ENCODE measurements around the gene TSFM.
A peak's percentile ranks its signal among the peaks of the same experiment; 100 is the strongest.

The TSFM gene

DNA sequence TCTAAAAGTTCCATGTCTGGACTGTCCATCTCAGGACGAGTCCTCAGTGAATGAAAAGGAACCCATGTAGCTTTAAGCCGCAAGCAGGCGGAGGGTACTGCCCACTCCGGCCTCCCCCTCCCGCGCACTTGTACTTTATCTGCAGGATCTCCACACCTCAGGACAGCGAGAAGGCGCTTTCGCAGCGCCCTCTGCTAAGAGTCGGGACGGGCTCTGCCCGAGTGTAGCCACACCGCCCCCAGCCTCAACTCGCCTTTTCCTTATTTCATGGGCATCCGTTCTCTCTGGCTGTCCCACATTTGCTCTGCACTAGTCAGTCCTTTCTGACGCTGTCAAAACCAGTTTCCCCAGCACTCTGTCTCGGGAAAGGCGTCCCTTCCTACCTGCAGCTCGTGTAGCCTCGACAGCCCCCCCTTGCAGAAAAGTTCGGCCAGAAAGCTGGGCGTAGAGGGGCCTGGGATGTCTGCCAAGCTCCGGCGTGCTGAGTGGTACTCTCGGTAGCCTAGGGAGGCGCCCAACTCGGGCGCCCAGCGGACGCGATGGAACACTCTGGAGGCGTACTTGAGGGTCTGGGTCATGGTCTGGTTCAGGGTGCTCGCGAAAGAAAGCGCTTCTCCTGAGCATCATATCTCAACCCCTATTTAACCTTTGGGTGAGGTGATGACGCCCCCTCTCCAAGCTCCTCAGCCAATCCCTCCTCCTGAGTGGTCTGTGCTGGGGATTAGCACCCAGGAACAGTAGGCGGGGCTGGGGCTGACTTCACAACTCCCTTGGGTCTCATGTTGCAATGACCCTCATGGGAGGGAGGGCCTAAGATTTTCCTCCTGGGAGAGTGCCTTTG, 15.9 kb upstream of the TSFM start, which contains the start of gene CYP27B1 (continued):
- TF ChIP-seq, protein P1, sequence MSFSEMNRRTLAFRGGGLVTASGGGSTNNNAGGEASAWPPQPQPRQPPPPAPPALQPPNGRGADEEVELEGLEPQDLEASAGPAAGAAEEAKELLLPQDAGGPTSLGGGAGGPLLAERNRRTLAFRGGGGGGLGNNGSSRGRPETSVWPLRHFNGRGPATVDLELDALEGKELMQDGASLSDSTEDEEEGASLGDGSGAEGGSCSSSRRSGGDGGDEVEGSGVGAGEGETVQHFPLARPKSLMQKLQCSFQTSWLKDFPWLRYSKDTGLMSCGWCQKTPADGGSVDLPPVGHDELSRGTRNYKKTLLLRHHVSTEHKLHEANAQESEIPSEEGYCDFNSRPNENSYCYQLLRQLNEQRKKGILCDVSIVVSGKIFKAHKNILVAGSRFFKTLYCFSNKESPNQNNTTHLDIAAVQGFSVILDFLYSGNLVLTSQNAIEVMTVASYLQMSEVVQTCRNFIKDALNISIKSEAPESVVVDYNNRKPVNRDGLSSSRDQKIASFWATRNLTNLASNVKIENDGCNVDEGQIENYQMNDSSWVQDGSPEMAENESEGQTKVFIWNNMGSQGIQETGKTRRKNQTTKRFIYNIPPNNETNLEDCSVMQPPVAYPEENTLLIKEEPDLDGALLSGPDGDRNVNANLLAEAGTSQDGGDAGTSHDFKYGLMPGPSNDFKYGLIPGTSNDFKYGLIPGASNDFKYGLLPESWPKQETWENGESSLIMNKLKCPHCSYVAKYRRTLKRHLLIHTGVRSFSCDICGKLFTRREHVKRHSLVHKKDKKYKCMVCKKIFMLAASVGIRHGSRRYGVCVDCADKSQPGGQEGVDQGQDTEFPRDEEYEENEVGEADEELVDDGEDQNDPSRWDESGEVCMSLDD (tag by site-specific recombination; IDR thresholded peaks at IDR 0.05) = no peak
- no peak for TF ChIP-seq ZNF777 (tag by site-specific recombination; IDR thresholded peaks at IDR 0.05; ENCODE audit: borderline replicate concordance)
- TF ChIP-seq SETDB1 (IDR thresholded peaks at IDR 0.05; ENCODE audit: insufficient read length, low read length) = no peak
- peak; percentile 69 for TF ChIP-seq OSR2 (tag by site-specific recombination; IDR thresholded peaks at IDR 0.05)
- TF ChIP-seq TRIM28 (IDR thresholded peaks at IDR 0.05; ENCODE audit: borderline replicate concordance, low read length) = no peak
- no peak for TF ChIP-seq ZNF24 (tag by site-specific recombination; IDR thresholded peaks at IDR 0.05)
- TF ChIP-seq KLF1 (tag by site-specific recombination; IDR thresholded peaks at IDR 0.05) = peak; percentile 49
- TF ChIP-seq ZNF324 (tag by site-specific recombination; IDR thresholded peaks at IDR 0.05) = 0 out of 2 replicates have a peak, but pooled peaks have one; percentile 29
- TF ChIP-seq ZNF311 (tag by site-specific recombination; IDR thresholded peaks at IDR 0.05; ENCODE audit: borderline replicate concordance) = no peak
- TF ChIP-seq, protein P2, sequence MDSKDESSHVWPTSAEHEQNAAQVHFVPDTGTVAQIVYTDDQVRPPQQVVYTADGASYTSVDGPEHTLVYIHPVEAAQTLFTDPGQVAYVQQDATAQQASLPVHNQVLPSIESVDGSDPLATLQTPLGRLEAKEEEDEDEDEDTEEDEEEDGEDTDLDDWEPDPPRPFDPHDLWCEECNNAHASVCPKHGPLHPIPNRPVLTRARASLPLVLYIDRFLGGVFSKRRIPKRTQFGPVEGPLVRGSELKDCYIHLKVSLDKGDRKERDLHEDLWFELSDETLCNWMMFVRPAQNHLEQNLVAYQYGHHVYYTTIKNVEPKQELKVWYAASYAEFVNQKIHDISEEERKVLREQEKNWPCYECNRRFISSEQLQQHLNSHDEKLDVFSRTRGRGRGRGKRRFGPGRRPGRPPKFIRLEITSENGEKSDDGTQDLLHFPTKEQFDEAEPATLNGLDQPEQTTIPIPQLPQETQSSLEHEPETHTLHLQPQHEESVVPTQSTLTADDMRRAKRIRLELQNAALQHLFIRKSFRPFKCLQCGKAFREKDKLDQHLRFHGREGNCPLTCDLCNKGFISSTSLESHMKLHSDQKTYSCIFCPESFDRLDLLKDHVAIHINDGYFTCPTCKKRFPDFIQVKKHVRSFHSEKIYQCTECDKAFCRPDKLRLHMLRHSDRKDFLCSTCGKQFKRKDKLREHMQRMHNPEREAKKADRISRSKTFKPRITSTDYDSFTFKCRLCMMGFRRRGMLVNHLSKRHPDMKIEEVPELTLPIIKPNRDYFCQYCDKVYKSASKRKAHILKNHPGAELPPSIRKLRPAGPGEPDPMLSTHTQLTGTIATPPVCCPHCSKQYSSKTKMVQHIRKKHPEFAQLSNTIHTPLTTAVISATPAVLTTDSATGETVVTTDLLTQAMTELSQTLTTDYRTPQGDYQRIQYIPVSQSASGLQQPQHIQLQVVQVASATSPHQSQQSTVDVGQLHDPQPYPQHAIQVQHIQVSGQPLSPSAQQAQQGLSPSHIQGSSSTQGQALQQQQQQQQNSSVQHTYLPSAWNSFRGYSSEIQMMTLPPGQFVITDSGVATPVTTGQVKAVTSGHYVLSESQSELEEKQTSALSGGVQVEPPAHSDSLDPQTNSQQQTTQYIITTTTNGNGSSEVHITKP (tag by site-specific recombination; IDR thresholded peaks at IDR 0.05) = peak; percentile 95
- TF ChIP-seq ZNF585B (tag by site-specific recombination; IDR thresholded peaks at IDR 0.05) = no peak
- TF ChIP-seq, protein P3, sequence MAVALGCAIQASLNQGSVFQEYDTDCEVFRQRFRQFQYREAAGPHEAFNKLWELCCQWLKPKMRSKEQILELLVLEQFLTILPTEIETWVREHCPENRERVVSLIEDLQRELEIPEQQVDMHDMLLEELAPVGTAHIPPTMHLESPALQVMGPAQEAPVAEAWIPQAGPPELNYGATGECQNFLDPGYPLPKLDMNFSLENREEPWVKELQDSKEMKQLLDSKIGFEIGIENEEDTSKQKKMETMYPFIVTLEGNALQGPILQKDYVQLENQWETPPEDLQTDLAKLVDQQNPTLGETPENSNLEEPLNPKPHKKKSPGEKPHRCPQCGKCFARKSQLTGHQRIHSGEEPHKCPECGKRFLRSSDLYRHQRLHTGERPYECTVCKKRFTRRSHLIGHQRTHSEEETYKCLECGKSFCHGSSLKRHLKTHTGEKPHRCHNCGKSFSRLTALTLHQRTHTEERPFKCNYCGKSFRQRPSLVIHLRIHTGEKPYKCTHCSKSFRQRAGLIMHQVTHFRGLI (tag by site-specific recombination; IDR thresholded peaks at IDR 0.05) = peak; percentile 99
- no peak for TF ChIP-seq ZNF221 (tag by site-specific recombination; IDR thresholded peaks at IDR 0.05; ENCODE audit: borderline replicate concordance)
- TF ChIP-seq, protein P4, sequence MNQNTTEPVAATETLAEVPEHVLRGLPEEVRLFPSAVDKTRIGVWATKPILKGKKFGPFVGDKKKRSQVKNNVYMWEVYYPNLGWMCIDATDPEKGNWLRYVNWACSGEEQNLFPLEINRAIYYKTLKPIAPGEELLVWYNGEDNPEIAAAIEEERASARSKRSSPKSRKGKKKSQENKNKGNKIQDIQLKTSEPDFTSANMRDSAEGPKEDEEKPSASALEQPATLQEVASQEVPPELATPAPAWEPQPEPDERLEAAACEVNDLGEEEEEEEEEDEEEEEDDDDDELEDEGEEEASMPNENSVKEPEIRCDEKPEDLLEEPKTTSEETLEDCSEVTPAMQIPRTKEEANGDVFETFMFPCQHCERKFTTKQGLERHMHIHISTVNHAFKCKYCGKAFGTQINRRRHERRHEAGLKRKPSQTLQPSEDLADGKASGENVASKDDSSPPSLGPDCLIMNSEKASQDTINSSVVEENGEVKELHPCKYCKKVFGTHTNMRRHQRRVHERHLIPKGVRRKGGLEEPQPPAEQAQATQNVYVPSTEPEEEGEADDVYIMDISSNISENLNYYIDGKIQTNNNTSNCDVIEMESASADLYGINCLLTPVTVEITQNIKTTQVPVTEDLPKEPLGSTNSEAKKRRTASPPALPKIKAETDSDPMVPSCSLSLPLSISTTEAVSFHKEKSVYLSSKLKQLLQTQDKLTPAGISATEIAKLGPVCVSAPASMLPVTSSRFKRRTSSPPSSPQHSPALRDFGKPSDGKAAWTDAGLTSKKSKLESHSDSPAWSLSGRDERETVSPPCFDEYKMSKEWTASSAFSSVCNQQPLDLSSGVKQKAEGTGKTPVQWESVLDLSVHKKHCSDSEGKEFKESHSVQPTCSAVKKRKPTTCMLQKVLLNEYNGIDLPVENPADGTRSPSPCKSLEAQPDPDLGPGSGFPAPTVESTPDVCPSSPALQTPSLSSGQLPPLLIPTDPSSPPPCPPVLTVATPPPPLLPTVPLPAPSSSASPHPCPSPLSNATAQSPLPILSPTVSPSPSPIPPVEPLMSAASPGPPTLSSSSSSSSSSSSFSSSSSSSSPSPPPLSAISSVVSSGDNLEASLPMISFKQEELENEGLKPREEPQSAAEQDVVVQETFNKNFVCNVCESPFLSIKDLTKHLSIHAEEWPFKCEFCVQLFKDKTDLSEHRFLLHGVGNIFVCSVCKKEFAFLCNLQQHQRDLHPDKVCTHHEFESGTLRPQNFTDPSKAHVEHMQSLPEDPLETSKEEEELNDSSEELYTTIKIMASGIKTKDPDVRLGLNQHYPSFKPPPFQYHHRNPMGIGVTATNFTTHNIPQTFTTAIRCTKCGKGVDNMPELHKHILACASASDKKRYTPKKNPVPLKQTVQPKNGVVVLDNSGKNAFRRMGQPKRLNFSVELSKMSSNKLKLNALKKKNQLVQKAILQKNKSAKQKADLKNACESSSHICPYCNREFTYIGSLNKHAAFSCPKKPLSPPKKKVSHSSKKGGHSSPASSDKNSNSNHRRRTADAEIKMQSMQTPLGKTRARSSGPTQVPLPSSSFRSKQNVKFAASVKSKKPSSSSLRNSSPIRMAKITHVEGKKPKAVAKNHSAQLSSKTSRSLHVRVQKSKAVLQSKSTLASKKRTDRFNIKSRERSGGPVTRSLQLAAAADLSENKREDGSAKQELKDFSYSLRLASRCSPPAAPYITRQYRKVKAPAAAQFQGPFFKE (tag by site-specific recombination; IDR thresholded peaks at IDR 0.05; ENCODE audit: borderline replicate concordance) = no peak
- TF ChIP-seq ZNF354C (tag by site-specific recombination; IDR thresholded peaks at IDR 0.05; ENCODE audit: borderline replicate concordance, low read depth) = no peak
- TF ChIP-seq, protein P5, sequence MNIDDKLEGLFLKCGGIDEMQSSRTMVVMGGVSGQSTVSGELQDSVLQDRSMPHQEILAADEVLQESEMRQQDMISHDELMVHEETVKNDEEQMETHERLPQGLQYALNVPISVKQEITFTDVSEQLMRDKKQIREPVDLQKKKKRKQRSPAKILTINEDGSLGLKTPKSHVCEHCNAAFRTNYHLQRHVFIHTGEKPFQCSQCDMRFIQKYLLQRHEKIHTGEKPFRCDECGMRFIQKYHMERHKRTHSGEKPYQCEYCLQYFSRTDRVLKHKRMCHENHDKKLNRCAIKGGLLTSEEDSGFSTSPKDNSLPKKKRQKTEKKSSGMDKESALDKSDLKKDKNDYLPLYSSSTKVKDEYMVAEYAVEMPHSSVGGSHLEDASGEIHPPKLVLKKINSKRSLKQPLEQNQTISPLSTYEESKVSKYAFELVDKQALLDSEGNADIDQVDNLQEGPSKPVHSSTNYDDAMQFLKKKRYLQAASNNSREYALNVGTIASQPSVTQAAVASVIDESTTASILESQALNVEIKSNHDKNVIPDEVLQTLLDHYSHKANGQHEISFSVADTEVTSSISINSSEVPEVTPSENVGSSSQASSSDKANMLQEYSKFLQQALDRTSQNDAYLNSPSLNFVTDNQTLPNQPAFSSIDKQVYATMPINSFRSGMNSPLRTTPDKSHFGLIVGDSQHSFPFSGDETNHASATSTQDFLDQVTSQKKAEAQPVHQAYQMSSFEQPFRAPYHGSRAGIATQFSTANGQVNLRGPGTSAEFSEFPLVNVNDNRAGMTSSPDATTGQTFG (tag by site-specific recombination; IDR thresholded peaks at IDR 0.05; ENCODE audit: borderline replicate concordance) = no peak
- TF ChIP-seq ZXDB (tag by site-specific recombination; IDR thresholded peaks at IDR 0.05) = no peak
- peak; percentile 68 for TF ChIP-seq WT1 (tag by site-specific recombination; IDR thresholded peaks at IDR 0.05)
- peak; percentile 97 for TF ChIP-seq ZNF341 (tag by site-specific recombination; IDR thresholded peaks at IDR 0.05; ENCODE audit: low read depth)
- no peak for TF ChIP-seq ZNF426 (tag by site-specific recombination; IDR thresholded peaks at IDR 0.05)
- no peak for TF ChIP-seq ZNF211 (tag by site-specific recombination; IDR thresholded peaks at IDR 0.05; ENCODE audit: low read depth)
- TF ChIP-seq GLI4 (tag by site-specific recombination; IDR thresholded peaks at IDR 0.05) = no peak
- no peak for TF ChIP-seq ZNF184 (tag by site-specific recombination; IDR thresholded peaks at IDR 0.05)

Measured in HEK293 (cell line).